ENCODE results near the gene PDE1C. TPM values are rescaled to one million over a fixed set of nuclear protein-coding genes. Genes with fewer than 3 reads are reported as not detected.

The PDE1C gene
- polyA plus RNA-seq, 1 of the 3 experiments (the other 2 are of a cell fraction), result 4.6 TPM

DNA sequence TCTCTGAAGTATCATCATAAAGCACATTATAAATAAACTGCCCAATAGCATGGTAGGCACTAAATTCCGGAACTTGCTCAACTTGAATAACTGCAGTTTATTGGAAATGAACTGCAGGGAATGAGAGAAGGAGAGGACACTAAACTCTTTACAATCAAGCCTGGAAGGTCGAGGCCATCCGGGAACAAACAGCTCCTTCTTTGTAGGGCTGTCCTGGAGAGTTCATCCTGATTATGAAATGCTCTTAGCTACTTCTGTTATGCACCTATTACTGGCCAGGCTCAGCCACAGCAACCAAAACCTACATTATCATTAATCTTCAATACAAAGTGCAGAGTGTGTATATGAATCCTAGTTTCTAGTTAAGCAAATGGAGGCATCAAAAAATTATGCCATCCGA is 318.5 kb downstream of the PDE1C start:
- Histone ChIP-seq H3K9ac (no peak overlapping the region), H3K9me3 (no peaks in the 10 kb centered on the region), H3F3A (replicated peaks; ENCODE audit: insufficient read depth) (no peaks in the 10 kb centered on the region), H2AFZ (ENCODE audit: low read depth) (no peak overlapping the region), H3K4me3 (ENCODE audit: low read depth in 2 of 2, low read length in 1 of 2) (no peak overlapping the region), H3K27ac (ENCODE audit: low read depth in 2 of 2, low read length in 1 of 2) (no peak overlapping the region), H3K27me3 (ENCODE audit: insufficient read depth) (peaks cover 16% of the 10 kb centered on the region; the same call in 1 of the 2 replicates), H3K4me2 (no peak overlapping the region), H3K4me1 (ENCODE audit: control insufficient read depth in 1 of 2, insufficient read depth in 2 of 2, low read depth in 1 of 2, low read length in 1 of 2) (no peaks in the 10 kb centered on the region), H3K9me2 (no peaks in the 10 kb centered on the region), H3K79me2 (ENCODE audit: insufficient read depth) (no peaks in the 10 kb centered on the region), H4K20me1 (ENCODE audit: insufficient read depth) (no peaks in the 10 kb centered on the region), H3K36me3 (replicated peaks in 1 of 2; ENCODE audit: control insufficient read depth in 1 of 2, insufficient read depth in 2 of 2, low read length in 1 of 2) (no peaks in the 10 kb centered on the region)
- DNase-seq, result no peak
- ChIA-PET POLR2A (no interaction called here), CTCF (interaction anchor here (0.7 to 0.8 kb wide), 2 partner anchors 36 to 458 kb away, joined by 3 read pairs; no protein-coding TSS in a partner anchor)
- WGBS (ENCODE audit: low lambda C conversion rate), result 12% methylated on average over 4 of the region's 4 CpGs
- TF ChIP-seq MEF2A (IDR thresholded peaks at IDR 0.05; ENCODE audit: borderline replicate concordance, low read depth) (no peak), ELF1 (IDR thresholded peaks at IDR 0.05) (no peak), POLR2AphosphoS5 (IDR thresholded peaks at IDR 0.05; ENCODE audit: low read depth, low read length) (no peak), JUND (IDR thresholded peaks at IDR 0.05) (no peak), SMC3 (IDR thresholded peaks at IDR 0.05; ENCODE audit: low read depth, low read length) (no peak), FOXJ3 (CRISPR knock-in tag; IDR thresholded peaks at IDR 0.05) (no peak), NFIC (IDR thresholded peaks at IDR 0.05; ENCODE audit: borderline replicate concordance) (no peak), NRF1 (IDR thresholded peaks at IDR 0.05; ENCODE audit: low read depth, low read length) (no peak)

DNA sequence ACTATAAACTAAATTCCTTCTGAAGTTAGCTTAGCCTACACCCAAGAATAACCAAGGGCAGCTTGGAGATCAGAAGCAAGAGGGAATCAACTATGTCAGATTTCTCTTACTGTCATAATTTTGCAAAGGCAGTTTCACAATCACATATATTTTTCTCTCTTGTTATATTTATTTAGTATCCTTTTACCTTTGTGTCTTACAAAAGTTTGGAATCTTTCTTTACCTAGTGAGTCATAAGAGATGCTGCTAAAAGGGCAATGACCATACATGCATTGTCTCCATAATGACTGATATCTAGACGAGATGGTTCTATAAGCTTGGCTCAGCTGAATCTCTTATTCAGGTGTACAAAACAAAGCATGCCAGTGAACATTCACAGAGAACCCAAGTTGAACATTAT is 322.1 kb downstream of the PDE1C start:
- TF ChIP-seq TCF12 (IDR thresholded peaks at IDR 0.05) (no peak), TEAD4 (IDR thresholded peaks at IDR 0.05; ENCODE audit: borderline replicate concordance, insufficient read depth) (no peak), ELF1 (IDR thresholded peaks at IDR 0.05) (no peak), EP300 (IDR thresholded peaks at IDR 0.05; ENCODE audit: borderline replicate concordance in 1 of 2, low read depth in 1 of 2, low read length in 1 of 2) (no peak), RAD21 (IDR thresholded peaks at IDR 0.05; ENCODE audit: low read length) (no peak), RXRA (IDR thresholded peaks at IDR 0.05; ENCODE audit: borderline replicate concordance, low read depth) (no peak), GABPA (IDR thresholded peaks at IDR 0.05; ENCODE audit: low read depth) (no peak)
- TF ChIP-seq, protein P1, sequence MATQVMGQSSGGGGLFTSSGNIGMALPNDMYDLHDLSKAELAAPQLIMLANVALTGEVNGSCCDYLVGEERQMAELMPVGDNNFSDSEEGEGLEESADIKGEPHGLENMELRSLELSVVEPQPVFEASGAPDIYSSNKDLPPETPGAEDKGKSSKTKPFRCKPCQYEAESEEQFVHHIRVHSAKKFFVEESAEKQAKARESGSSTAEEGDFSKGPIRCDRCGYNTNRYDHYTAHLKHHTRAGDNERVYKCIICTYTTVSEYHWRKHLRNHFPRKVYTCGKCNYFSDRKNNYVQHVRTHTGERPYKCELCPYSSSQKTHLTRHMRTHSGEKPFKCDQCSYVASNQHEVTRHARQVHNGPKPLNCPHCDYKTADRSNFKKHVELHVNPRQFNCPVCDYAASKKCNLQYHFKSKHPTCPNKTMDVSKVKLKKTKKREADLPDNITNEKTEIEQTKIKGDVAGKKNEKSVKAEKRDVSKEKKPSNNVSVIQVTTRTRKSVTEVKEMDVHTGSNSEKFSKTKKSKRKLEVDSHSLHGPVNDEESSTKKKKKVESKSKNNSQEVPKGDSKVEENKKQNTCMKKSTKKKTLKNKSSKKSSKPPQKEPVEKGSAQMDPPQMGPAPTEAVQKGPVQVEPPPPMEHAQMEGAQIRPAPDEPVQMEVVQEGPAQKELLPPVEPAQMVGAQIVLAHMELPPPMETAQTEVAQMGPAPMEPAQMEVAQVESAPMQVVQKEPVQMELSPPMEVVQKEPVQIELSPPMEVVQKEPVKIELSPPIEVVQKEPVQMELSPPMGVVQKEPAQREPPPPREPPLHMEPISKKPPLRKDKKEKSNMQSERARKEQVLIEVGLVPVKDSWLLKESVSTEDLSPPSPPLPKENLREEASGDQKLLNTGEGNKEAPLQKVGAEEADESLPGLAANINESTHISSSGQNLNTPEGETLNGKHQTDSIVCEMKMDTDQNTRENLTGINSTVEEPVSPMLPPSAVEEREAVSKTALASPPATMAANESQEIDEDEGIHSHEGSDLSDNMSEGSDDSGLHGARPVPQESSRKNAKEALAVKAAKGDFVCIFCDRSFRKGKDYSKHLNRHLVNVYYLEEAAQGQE (IDR thresholded peaks at IDR 0.05; ENCODE audit: low read depth, low read length), result no peak

More for the DNA sequence above, 322.1 kb downstream of the PDE1C start:
- H3K9ac ChIP-seq, result no peak overlapping the region
- no peaks in the 10 kb centered on the region for H3K36me3 ChIP-seq (replicated peaks in 1 of 2; ENCODE audit: control insufficient read depth in 1 of 2, insufficient read depth in 2 of 2, low read length in 1 of 2)
- no peaks in the 10 kb centered on the region for H3K79me2 ChIP-seq (ENCODE audit: insufficient read depth)
- no peaks in the 10 kb centered on the region for H4K20me1 ChIP-seq (ENCODE audit: insufficient read depth)
- ChIA-PET CTCF (interaction anchor here (0.7 to 1.3 kb wide), 5 partner anchors 8 to 602 kb away, joined by 3 to 5 read pairs (median 4); no protein-coding TSS in a partner anchor), POLR2A (no interaction called here)
- no peak overlapping the region for H3K4me2 ChIP-seq
- no peak overlapping the region for H3K4me3 ChIP-seq (ENCODE audit: low read depth in 2 of 2, low read length in 1 of 2)
- H2AFZ ChIP-seq (ENCODE audit: low read depth), result no peak overlapping the region
- H3K27me3 ChIP-seq (ENCODE audit: insufficient read depth), result peaks cover 24% of the 10 kb centered on the region; the same call in 1 of the 2 replicates
- no peak overlapping the region for H3K27ac ChIP-seq (ENCODE audit: low read depth in 2 of 2, low read length in 1 of 2)
- H3K4me1 ChIP-seq (ENCODE audit: control insufficient read depth in 1 of 2, insufficient read depth in 2 of 2, low read depth in 1 of 2, low read length in 1 of 2), result no peaks in the 10 kb centered on the region
- H3F3A ChIP-seq (replicated peaks; ENCODE audit: insufficient read depth), result no peaks in the 10 kb centered on the region
- H3K9me3 ChIP-seq, result no peaks in the 10 kb centered on the region
- DNase-seq, result no peak
- no peaks in the 10 kb centered on the region for H3K9me2 ChIP-seq
- WGBS (ENCODE audit: low lambda C conversion rate), result 3% methylated on average over 1 of the region's 1 CpG

All from SK-N-SH (cell line).